ENCODE results near the gene LOXHD1.

Gene LOXHD1

DNA sequence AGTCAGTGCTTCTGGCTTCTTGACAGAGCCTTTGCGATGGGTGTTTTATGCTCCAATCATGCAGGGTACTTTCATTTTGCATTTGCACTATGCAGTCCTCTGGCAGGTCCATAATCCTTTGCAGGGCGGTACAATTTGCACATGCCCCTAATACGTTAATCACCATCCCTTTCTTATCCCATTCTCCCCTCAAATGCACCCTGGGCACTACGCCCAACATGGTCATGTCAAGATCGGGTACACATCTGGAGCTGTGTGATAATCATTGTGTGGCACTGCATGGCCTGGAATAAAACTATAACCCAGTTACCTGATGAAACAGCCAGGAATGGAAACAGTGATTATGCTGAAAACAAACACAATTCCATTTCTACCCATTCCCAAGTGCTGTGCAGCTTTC is 27.7 kb downstream of the LOXHD1 start:
- DNase-seq (ENCODE audit: low read depth) = no peak

DNA sequence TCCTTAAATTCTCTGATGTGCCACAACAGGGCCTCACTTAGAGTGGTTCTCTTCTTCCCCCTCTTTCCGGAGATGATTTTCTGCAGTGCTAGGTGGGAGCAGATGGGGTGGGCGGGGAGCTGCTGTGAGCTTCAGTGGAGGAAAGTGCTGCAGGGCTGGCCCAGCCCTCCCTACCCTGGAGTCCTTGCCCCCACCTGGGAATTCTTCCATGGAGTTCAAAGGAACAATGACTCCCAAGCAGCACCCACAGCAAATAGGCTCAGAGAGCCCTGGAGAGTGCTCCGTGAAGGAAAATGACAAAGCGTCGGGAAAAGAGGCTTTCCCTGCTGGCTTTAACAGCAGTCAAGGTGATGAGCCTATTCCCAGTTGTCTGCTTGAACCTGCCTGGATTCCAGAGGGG is 28.8 kb downstream of the LOXHD1 start:
- no peak for DNase-seq (ENCODE audit: low read depth)

DNA sequence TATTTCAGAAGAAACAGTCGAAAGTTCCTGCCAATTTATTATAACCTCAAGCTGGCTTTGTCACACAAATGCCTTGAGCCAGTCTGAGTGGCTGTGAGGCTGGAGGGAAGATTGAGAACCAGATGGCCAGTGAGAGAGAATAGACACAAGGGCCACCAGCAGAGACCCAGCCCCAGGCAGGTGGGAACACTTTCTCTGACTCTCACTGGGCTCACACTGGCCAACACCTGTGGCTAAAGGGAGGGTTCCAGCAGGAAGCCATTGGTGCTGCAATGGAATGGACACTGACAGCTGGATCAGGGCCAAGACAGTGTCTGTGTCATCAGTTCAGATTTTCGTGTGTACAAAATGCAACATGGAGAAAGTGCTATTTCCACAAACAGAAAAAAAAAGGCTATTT is 29.9 kb downstream of the LOXHD1 start:
- no peak for DNase-seq (ENCODE audit: low read depth)

DNA sequence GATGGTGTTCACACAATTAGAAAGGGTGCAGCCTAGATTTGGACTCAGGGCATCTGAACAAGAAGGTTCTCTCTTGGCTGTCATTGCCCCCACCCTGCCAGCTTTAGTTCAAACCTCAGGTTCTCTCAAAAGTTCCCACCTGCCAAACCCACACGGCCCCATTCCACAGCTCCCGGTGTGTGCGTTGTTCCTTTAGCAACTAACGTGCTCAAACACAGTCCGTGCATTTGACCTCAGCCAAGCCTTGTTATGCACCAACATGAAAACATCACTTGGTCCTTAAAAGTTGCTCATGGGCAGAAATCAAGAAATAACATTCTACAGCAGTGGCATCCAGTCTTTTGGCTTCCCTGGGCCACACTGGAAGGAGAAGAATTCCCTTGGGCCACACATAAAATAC is 32.0 kb downstream of the LOXHD1 start:
- no peak for DNase-seq (ENCODE audit: low read depth)

DNA sequence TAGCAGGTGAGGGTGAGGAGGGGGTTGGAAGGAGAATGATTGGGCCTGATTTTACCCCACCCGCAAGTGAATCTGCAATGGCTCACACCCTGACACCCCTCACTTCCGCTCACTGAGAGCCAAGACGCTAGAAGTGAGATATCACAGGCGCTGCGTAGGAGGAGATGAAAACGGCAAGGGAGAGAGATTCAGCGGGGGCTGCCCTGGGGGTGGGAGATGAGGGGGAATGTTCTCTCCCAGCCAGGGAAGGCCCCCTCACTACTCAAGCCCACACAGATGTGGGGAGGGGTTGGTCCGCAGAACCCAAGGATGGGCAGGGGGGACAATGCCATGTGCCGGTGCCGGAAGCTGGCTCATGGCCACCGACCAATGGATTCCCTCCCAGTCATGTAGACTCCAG is 32.9 kb downstream of the LOXHD1 start:
- DNase-seq (ENCODE audit: low read depth) = no peak

DNA sequence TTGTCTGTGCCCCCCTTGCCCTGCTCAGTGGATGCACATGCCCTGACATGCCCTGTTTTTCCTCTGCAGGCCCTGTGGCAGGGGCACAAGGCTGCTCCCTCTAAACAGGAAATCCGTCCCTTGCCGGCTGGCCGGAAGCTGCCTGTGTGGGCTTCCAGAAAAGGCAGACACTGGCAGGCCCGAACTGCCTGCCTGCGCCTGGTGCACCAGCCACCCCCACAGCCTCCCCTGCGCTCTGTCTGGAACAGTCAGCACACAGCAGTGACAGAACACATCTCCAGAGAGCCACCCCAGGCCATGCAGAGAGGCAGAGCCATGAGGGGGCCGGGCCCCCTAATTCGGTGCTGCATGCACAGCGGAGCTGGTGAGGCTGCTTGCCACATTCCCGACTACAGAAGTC is 33.5 kb downstream of the LOXHD1 start:
- no peak for DNase-seq (ENCODE audit: low read depth)

DNA sequence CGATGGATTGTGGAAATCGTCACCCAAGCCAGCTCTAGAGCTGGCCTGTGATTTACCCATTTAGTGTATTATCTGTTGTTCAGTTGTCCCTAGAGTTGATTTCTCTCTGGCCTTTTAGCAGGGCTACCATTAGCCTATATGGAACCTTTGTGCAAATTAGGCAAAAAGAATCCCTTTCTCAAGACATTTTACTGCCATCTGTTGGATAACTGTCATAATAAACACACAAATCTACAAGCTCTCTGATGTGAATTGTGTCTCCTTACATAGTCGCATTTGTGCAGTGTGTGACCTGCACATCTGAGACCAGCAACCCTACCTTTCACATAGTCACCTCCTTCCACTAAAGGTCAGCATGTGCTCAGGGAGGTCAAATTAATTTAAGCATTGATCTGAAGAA is 34.0 kb downstream of the LOXHD1 start:
- DNase-seq (ENCODE audit: low read depth) = no peak

DNA sequence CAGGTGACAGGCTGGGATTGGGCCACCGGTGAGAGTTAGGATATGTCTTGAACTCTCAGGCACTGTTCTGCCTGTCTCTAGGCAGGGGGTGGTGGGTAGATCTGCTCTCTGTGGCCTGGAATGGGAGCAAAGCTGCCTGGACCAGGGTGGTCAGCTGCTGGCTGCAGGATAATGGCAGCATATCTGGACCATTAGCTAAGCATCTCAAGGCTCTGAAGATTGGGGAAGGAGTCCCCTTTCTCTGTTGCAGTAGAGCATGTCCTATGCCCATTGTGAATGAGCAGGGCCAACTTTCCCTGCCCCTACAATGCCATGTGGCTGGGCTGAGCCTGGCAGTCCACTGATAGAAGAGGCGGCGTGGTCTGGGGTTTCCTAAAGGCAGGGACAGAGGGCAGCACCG is 34.6 kb downstream of the LOXHD1 start:
- DNase-seq (ENCODE audit: low read depth) = no peak

DNA sequence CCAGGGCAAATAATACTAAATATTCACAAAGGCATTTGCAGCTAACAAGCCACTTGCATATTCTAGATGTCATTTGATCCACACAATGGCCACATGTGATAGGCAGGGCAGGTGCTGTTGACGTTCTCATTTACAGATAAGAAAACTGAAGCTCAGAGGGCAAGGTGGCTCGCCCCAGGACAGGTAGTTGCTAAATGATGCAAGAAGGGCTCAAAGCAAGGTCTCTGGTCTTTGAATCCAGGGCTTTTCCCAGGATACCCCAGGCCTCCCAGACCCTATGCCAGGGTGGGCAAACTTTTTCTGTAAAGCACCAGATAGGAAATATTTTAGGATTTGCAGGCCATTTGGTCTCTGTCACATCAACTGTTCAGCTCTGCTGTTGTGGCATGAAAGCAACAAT is 35.1 kb downstream of the LOXHD1 start:
- no peak for DNase-seq (ENCODE audit: low read depth)

DNA sequence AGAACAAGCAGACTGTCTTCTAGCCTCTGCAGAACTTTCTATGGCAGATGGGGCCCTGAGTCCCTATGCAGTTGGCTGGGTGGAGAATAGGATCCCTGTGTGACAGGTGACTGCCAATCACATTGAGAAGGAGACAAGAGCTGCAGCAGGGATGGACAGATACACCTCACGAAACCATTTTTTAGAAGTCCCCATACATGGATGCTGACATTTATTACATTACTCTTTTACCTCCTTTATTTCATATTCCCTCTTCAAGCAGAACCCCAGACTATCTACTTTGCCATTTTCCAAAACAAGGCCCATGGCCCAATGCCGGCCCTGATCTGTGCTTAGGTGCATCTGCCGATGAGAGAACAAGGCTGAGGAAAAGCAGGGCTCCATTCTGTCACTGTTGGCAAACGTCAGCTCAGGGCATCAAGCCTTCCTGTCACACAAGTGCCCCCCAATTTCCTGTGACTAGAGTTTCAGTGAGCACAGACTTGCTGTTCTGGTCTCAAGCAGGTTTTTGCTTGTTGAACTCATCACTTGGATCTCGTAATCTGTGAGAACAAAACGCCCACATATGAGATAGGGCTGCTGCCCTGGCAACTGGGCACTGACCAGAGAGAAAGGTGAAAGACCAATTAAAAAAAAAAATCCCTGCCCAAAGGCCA is 35.8 kb downstream of the LOXHD1 start:
- DNase-seq (ENCODE audit: low read depth) = no peak

DNA sequence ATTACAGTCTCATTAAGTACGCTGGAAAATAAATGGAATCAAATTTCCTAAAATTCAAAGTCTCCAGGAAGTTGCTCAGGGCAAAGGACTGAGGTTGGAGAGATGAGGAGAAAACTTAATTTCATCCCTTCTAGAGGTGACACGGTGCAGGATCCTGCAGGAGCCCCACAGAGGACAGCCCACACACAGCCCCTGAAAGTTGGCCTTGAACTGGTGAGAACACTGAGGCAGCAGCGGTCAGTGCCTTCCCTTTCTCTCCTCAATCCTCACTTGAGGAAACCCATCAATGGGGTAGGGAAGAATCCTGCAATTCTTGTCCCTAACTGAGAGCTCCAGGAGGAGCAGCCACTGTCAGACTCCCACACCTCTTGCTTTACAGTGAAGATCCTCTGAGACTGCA is 37.5 kb downstream of the LOXHD1 start:
- DNase-seq (ENCODE audit: low read depth) = no peak

DNA sequence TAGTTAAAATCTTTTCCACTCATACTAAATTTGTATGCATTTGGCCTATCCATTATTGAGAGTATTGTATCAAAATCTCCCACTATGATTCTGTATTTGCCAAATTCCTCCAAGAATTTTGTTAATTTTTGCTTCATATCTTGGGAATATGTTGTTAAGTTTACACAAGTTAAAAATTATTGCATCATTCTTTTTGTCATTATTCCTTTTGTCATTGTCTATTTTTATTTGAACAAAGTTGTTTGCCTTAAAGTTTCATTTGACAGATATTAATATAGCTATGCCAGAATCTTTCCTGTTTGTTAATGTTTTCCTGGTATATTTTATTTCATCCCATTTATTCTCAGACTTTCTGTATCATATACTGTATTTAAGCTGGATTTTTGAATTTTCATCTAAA is 41.3 kb downstream of the LOXHD1 start:
- DNase-seq (ENCODE audit: low read depth) = no peak

DNA sequence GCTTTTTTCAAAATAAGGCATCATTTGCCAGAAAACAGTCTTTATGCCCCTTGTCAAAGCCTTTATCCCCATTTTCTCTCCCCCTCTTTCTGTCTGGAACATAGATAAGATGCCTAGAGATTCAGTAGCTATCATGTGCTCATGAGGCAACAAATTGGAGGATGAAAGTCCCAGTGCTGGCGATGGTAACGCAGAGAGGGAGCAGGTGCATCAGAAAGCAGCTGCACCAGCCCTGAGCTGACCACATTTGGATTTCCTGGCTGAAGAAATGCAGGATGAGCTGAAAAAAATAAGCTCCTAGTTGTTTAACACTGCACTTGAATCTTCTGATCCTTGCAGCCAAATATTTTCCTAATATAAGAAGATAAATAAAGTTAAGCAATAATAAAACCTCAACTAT is 48.0 kb downstream of the LOXHD1 start:
- DNase-seq (ENCODE audit: low read depth) = no peak

DNA sequence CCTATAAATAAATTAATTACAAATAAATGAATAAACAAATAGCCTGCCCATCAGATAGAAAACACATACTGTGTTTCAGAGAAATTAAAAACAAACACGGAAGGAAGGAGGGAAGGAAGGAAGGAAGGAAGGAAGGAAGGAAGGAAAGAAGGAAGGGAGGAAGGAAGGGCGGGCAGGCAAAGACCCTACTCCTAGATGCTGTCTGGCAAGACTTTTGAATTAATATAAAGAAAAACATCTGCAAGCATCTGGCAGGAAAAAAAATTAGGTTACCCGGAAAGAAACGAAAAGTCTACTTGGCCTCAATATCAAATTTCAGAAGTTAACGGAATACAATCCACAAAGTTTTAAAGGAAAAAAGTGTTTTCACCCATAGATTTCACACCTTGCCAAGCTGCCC is 49.1 kb downstream of the LOXHD1 start:
- DNase-seq (ENCODE audit: low read depth) = no peak

DNA sequence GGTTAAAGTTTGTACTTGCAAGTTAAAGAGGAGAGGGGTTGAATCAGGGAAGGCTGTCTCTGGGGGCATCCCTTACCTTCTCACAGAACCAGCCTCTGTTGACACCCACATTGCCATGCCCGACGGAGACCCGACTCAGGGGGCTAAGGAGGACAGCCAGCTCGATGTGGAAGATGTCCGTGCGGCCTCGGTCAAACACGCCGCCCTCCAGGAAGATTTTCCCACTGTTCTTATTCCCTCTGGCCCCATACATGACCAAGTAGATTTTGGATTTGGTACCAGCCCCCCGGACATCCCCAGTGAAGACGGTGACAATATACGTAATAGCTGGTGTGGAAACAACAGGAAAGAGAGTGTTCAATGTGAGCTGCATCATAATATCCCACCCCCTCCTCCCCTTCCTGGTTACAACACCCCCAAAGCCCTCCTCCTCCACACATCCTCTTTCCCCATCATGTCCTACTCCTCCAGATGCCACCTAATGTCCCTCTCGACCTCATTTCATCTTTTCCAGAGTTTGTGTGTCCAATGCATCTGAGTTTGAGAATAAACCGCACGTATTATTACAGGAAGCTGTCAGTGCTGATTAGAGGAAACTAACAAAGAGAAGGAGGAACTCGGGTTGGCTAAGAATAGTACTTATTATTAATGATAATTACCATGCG is 55.7 kb downstream of the LOXHD1 start:
- DNase-seq (ENCODE audit: low read depth) = no peak

DNA sequence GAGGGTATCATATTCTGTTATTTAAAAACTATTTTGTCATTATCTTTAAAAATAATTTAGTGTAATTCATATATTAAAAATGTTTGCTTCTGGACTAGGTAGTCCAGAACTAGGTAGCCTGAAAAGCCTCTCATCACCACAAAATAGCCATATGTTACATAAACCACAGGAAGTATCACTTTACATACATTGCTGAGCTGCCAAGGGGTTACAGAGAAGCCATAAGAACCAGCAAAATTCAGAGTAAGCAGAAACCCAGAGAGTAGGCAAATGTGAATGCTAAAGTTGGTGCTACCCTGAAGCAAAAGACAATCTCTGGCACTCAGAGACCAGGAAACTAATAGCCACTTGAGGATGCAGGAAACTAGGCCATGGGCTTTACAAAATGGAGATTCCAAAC is 60.9 kb downstream of the LOXHD1 start:
- DNase-seq (ENCODE audit: low read depth) = no peak

DNA sequence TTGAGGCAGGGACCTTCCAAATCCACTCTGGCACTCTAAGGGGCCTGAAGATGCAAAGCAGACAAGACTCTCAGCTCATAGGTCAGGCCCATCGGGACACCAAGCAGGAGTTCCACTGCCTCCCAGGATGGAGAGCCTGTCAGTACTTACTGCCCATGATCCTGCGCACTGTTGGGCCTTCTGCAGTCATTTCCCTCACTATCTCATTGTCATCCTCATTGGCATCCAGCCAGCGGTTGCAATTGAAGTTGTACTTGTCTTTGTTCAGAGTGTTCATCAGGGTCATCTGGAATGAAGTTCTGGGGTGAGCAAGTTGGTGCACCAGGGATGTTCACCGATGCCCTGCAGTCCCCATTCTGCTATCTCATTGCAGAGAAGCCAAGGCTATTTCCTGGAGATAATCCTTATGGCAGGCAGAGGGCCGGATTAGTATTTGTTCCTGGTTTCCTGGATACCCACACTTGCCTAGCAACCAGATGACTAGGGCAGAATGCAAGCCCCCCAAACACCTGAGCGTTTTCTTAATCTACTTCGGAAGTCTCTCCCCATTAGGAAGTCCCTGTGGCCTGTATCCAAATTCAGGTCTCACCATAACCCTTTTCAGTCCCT is 65.1 kb downstream of the LOXHD1 start:
- DNase-seq (ENCODE audit: low read depth) = no peak

DNA sequence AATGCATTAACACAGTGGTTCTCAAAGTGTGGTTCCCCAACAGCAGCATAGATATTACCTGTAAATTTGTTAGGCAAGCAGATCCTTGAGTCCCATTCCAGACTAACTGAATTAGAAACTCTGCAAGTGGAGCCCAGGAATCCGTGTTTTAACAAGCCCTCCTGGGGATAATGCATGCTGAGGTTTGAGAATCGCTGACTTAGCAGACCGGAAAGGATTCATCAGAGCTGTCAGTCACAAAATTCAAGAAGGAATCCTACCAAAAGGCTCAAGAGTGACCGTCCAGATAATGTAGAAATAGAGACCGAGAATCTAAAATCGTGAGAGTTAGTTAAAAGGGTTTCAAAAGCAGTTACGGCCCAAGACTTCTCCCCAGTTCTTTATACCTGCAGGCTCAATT is 66.9 kb downstream of the LOXHD1 start:
- DNase-seq (ENCODE audit: low read depth) = no peak

DNA sequence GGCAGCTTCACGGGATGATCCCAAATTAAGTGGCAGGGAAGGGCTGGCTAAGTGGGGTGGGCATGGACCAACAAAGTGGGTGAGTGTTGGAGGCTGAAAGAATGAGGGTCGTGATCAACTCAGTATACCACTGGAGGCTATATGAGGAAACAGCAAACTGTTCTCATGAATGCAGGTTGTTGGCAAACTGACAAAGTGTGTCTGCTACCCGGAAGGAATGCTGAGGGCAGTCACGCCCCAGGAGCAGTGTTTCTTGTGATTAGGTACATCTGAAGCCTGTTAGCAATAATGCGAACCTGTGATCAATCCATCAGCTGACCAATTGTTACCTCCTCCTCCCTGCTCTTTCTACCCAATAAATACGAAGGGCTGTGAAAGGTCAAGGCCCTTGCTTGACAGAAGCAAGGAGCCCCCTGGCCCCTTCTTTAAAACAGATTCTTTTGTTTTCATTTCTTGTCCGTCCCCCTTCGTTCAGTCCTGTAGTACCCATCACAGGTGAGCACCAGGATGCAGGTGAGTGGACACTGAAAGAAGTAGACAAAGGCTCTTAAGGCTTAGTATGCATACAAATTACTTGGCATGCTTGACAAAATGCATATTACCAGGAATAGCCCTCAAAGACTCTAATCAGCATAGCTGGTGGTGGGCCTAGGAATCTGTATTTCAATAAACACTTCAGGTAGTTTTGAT is 67.9 kb downstream of the LOXHD1 start:
- no peak for DNase-seq (ENCODE audit: low read depth)

DNA sequence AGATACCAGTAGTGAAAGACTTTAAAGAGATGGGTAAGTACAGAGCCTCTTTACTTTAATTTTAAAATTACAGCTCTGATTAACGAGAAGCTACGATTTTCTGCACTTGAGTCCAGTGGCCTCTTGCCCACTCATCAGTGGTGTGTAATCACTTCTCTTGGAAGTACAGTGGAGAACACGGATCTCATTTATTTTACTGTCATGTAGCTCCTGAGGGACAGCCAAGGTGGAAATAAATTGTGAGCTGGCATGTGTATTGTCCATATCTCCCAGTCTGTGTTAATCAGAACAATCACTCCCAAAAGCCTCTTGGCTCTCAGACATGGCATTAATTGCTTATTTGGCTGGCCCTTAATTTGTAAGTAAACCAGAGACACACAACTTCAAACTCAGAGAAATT is 69.4 kb downstream of the LOXHD1 start:
- no peak for DNase-seq (ENCODE audit: low read depth)

DNA sequence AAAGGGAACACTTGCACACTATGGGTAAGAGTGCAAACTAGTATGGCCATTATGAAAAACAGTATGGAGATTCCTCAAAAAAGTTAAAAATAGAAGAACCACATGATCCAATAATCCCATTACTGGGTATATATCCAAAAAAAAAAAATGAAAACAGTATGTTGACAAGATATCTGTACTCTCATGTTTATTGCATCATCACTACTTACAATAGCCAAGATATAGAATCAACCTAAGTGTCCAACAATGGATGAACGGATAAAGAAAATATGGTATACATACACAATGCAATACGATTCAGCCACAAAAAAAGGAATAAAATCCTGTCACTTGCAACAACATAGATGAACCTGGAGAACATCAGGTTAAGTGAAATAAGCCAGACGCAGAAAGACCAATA is 73.3 kb downstream of the LOXHD1 start:
- DNase-seq (ENCODE audit: low read depth) = no peak

DNA sequence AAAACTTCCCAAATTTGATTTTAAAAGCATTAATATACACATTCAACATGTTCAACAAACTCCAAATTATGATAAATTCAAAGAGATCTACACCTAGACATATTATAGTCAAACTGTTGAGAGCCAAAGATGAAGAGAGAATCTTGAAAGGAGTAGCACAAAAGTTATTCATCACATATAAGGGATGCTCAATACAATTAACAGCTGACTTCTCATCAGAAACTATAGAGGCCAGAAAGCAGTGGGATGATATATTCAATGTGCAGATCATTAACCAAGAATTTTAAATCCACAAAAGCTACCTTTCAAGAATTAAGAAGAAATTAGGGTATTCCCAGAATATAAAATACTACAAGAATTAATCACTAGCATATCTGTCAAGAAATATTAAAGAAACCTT is 75.4 kb downstream of the LOXHD1 start:
- DNase-seq (ENCODE audit: low read depth) = no peak

DNA sequence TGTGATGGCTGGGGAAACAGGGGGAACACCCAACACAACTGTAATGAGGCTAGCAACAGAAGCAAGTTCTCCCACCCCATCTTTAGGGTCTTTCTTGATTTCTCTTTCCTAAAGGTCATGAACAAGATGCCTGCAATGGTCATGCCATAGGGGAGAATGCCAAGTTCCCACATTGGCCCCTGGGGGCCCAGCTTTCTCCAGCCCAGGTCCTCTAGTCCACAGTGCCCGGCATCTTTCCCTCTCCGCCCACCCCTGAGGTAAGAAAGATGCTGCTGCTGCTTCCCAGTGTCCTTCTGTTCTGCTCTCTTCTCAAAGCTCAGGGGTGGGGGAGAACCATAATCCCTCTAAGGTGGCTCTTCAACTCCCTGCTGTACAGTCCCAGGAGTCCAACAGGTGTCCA is 78.0 kb downstream of the LOXHD1 start:
- no peak for DNase-seq (ENCODE audit: low read depth)

All from stimulated activated CD8-positive, alpha-beta memory T cell treated with anti-CD3 and anti-CD28 coated beads, Interleukin-12 subunit alpha, Interleukin-12 subunit beta, amount 100 ng/mL, for 4 hours (primary cell).